ENCODE measurements around the gene CELF2.

The CELF2 gene

GRCh38 chr10:11161096-11161495 is 143.4 kb downstream of the CELF2 start:
- DNase-seq = no peak
- Histone ChIP-seq H4K91ac (ENCODE audit: low read depth, low read length) (no peak overlapping the region), H3K18ac (ENCODE audit: low read length) (no peak overlapping the region), H3K23ac (ENCODE audit: low read length) (no peak overlapping the region), H3K4me1 (ENCODE audit: control insufficient read depth in 1 of 2, insufficient read depth in 2 of 2, low read length in 2 of 2) (peaks cover 10% of the 10 kb centered on the region in 2 experiments), H3K79me2 (ENCODE audit: control insufficient read depth, insufficient read depth, low read length, poor library complexity) (no peaks in the 10 kb centered on the region), H3K9me3 (ENCODE audit: insufficient read depth, low read depth, low read length) (peaks cover 4% of the 10 kb centered on the region), H2AK5ac (ENCODE audit: low read length) (no peak overlapping the region), H3K14ac (ENCODE audit: low read length) (no peak overlapping the region), H3K9ac (ENCODE audit: low read length) (no peak overlapping the region), H3K4me2 (ENCODE audit: low read length) (no peak overlapping the region), H3K4me3 (ENCODE audit: low read depth, low read length) (no peak overlapping the region), H2BK12ac (ENCODE audit: low read length) (no peak overlapping the region), H4K12ac (ENCODE audit: low read depth, low read length) (no peak overlapping the region), H3K27ac (ENCODE audit: low read depth, low read length) (no peak overlapping the region), H3K27me3 (ENCODE audit: insufficient read depth, low read length) (peaks cover 12% of the 10 kb centered on the region), H3K36me3 (ENCODE audit: control insufficient read depth in 1 of 2, insufficient read depth in 2 of 2, low read length in 2 of 2) (no peaks in the 10 kb centered on the region), H4K8ac (ENCODE audit: low read depth, low read length) (no peak overlapping the region), H3K79me1 (ENCODE audit: low read length) (no peaks in the 10 kb centered on the region), H2AFZ (ENCODE audit: insufficient read depth, low read length, poor library complexity) (no peak overlapping the region), H2BK5ac (ENCODE audit: low read depth, low read length, poor library complexity) (no peak overlapping the region), H3K4ac (ENCODE audit: low read depth, low read length) (no peak overlapping the region), H2BK120ac (ENCODE audit: insufficient read depth, low read length, poor library complexity) (no peak overlapping the region)
- WGBS (ENCODE audit: extremely low coverage, insufficient coverage, insufficient read length) = no CpG with 5 or more reads among the region's 8 CpGs

GRCh38 chr10:11161910-11162309 is 144.2 kb downstream of the CELF2 start:
- Histone ChIP-seq H3K9ac (ENCODE audit: low read length) (no peak overlapping the region), H3K79me2 (ENCODE audit: control insufficient read depth, insufficient read depth, low read length, poor library complexity) (no peaks in the 10 kb centered on the region), H2AFZ (ENCODE audit: insufficient read depth, low read length, poor library complexity) (no peak overlapping the region), H3K27me3 (ENCODE audit: insufficient read depth, low read length) (peaks cover 12% of the 10 kb centered on the region), H3K9me3 (ENCODE audit: insufficient read depth, low read depth, low read length) (peaks cover 4% of the 10 kb centered on the region), H3K18ac (ENCODE audit: low read length) (no peak overlapping the region), H3K14ac (ENCODE audit: low read length) (no peak overlapping the region), H3K4me1 (ENCODE audit: control insufficient read depth in 1 of 2, insufficient read depth in 2 of 2, low read length in 2 of 2) (peaks cover 10% of the 10 kb centered on the region in 2 experiments), H4K8ac (ENCODE audit: low read depth, low read length) (no peak overlapping the region), H2BK5ac (ENCODE audit: low read depth, low read length, poor library complexity) (no peak overlapping the region), H3K36me3 (ENCODE audit: control insufficient read depth in 1 of 2, insufficient read depth in 2 of 2, low read length in 2 of 2) (no peaks in the 10 kb centered on the region), H3K4ac (ENCODE audit: low read depth, low read length) (no peak overlapping the region), H3K23ac (ENCODE audit: low read length) (no peak overlapping the region), H2BK12ac (ENCODE audit: low read length) (no peak overlapping the region), H2BK120ac (ENCODE audit: insufficient read depth, low read length, poor library complexity) (no peak overlapping the region), H3K27ac (ENCODE audit: low read depth, low read length) (no peak overlapping the region), H3K79me1 (ENCODE audit: low read length) (no peaks in the 10 kb centered on the region), H3K4me2 (ENCODE audit: low read length) (no peak overlapping the region), H3K4me3 (ENCODE audit: low read depth, low read length) (no peak overlapping the region), H4K91ac (ENCODE audit: low read depth, low read length) (no peak overlapping the region), H2AK5ac (ENCODE audit: low read length) (no peak overlapping the region), H4K12ac (ENCODE audit: low read depth, low read length) (no peak overlapping the region)
- WGBS (ENCODE audit: extremely low coverage, insufficient coverage, insufficient read length) = no CpG with 5 or more reads among the region's 10 CpGs
- DNase-seq = no peak

GRCh38 chr10:11162828-11163599 is 145.3 kb downstream of the CELF2 start:
- Histone ChIP-seq H3K4me3 (ENCODE audit: low read depth, low read length) (no peak overlapping the region), H3K79me1 (ENCODE audit: low read length) (no peaks in the 10 kb centered on the region)
- WGBS (ENCODE audit: extremely low coverage, insufficient coverage, insufficient read length) = no CpG with 5 or more reads among the region's 10 CpGs

DNA sequence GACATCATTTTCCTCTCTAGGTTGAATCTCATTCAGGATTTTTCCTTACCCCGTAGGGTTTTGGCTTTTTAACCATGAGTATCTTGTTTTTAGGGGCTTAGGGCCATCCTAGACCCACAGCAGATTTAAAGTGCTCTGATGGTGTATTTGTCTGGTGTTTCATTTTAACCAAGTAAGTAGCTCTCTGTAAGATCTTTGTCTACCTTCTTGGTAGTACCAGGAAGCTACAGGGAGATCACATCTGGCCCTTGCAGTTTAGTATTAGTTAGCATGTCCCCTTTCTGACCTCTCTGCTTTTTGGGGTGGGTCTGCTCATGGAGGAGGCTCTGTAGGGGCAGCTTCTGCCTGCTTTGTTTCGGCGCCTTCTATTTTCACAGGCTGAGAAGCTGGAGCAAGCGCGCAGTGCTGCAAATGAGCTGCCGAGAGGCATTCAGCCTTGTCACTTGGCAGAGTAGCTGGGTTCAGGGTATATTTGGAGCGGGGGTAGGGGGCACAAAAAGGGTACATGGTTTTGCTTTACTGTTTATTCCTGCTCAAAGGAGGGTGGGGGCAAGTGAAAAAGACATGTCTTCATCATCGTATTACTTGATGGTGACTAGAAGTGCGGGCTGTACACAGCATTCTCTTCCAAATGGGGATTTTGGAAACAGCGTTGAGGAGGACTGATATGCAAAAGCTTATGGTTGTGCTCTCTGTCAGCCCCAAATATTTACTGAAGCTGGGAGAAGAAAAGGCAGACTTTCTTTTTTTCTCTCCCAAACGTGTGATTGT is 146.3 kb downstream of the CELF2 start:
- H2AK5ac ChIP-seq (ENCODE audit: low read length) = no peak overlapping the region
- WGBS (ENCODE audit: extremely low coverage, insufficient coverage, insufficient read length) = no CpG with 5 or more reads among the region's 11 CpGs

More at GRCh38 chr10:11162828-11163599, 145.3 kb downstream of the CELF2 start:
- H2BK5ac ChIP-seq (ENCODE audit: low read depth, low read length, poor library complexity) = no peak overlapping the region
- H2AFZ ChIP-seq (ENCODE audit: insufficient read depth, low read length, poor library complexity) = no peak overlapping the region
- peaks cover 10% of the 10 kb centered on the region in 2 experiments for H3K4me1 ChIP-seq (ENCODE audit: control insufficient read depth in 1 of 2, insufficient read depth in 2 of 2, low read length in 2 of 2)
- H3K23ac ChIP-seq (ENCODE audit: low read length) = no peak overlapping the region
- H2BK12ac ChIP-seq (ENCODE audit: low read length) = no peak overlapping the region
- H4K91ac ChIP-seq (ENCODE audit: low read depth, low read length) = no peak overlapping the region
- no peak overlapping the region for H4K12ac ChIP-seq (ENCODE audit: low read depth, low read length)
- no peak overlapping the region for H3K14ac ChIP-seq (ENCODE audit: low read length)
- H3K9ac ChIP-seq (ENCODE audit: low read length) = no peak overlapping the region
- no peak overlapping the region for H3K4me2 ChIP-seq (ENCODE audit: low read length)
- no peak overlapping the region for H2AK5ac ChIP-seq (ENCODE audit: low read length)
- H3K27me3 ChIP-seq (ENCODE audit: insufficient read depth, low read length) = peaks cover 12% of the 10 kb centered on the region
- peaks cover 4% of the 10 kb centered on the region for H3K9me3 ChIP-seq (ENCODE audit: insufficient read depth, low read depth, low read length)
- H4K8ac ChIP-seq (ENCODE audit: low read depth, low read length) = no peak overlapping the region
- no peak overlapping the region for H2BK120ac ChIP-seq (ENCODE audit: insufficient read depth, low read length, poor library complexity)
- DNase-seq = peak; percentile 7 to 28
- H3K18ac ChIP-seq (ENCODE audit: low read length) = no peak overlapping the region
- no peak overlapping the region for H3K27ac ChIP-seq (ENCODE audit: low read depth, low read length)
- no peak overlapping the region for H3K4ac ChIP-seq (ENCODE audit: low read depth, low read length)
- no peaks in the 10 kb centered on the region for H3K36me3 ChIP-seq (ENCODE audit: control insufficient read depth in 1 of 2, insufficient read depth in 2 of 2, low read length in 2 of 2)
- H3K79me2 ChIP-seq (ENCODE audit: control insufficient read depth, insufficient read depth, low read length, poor library complexity) = no peaks in the 10 kb centered on the region

More for the DNA sequence above, 146.3 kb downstream of the CELF2 start:
- H3K23ac ChIP-seq (ENCODE audit: low read length) = no peak overlapping the region
- peaks cover 12% of the 10 kb centered on the region for H3K27me3 ChIP-seq (ENCODE audit: insufficient read depth, low read length)
- H3K4me3 ChIP-seq (ENCODE audit: low read depth, low read length) = no peak overlapping the region
- H3K4me1 ChIP-seq (ENCODE audit: control insufficient read depth in 1 of 2, insufficient read depth in 2 of 2, low read length in 2 of 2) = peaks cover 10% of the 10 kb centered on the region in 2 experiments
- no peak overlapping the region for H2BK120ac ChIP-seq (ENCODE audit: insufficient read depth, low read length, poor library complexity)
- no peak overlapping the region for H4K12ac ChIP-seq (ENCODE audit: low read depth, low read length)
- H3K14ac ChIP-seq (ENCODE audit: low read length) = no peak overlapping the region
- no peak overlapping the region for H3K9ac ChIP-seq (ENCODE audit: low read length)
- DNase-seq = no peak
- H3K79me2 ChIP-seq (ENCODE audit: control insufficient read depth, insufficient read depth, low read length, poor library complexity) = no peaks in the 10 kb centered on the region
- H2BK12ac ChIP-seq (ENCODE audit: low read length) = no peak overlapping the region
- H3K4me2 ChIP-seq (ENCODE audit: low read length) = no peak overlapping the region
- no peak overlapping the region for H3K4ac ChIP-seq (ENCODE audit: low read depth, low read length)
- H4K8ac ChIP-seq (ENCODE audit: low read depth, low read length) = no peak overlapping the region
- no peaks in the 10 kb centered on the region for H3K79me1 ChIP-seq (ENCODE audit: low read length)
- no peaks in the 10 kb centered on the region for H3K36me3 ChIP-seq (ENCODE audit: control insufficient read depth in 1 of 2, insufficient read depth in 2 of 2, low read length in 2 of 2)
- no peak overlapping the region for H2AFZ ChIP-seq (ENCODE audit: insufficient read depth, low read length, poor library complexity)
- H3K18ac ChIP-seq (ENCODE audit: low read length) = no peak overlapping the region
- no peak overlapping the region for H4K91ac ChIP-seq (ENCODE audit: low read depth, low read length)
- H2BK5ac ChIP-seq (ENCODE audit: low read depth, low read length, poor library complexity) = no peak overlapping the region
- H3K9me3 ChIP-seq (ENCODE audit: insufficient read depth, low read depth, low read length) = peaks cover 4% of the 10 kb centered on the region
- H3K27ac ChIP-seq (ENCODE audit: low read depth, low read length) = no peak overlapping the region

All from trophoblast cell (in vitro differentiated cells and primary cell).